DMS 273 (cell line): ENCODE measurements around the gene FARP2.
"Not testable (repeated sequence)": the region's sequence is repeated elsewhere in the genome, so short reads cannot be mapped to it uniquely, and the experiment has no call there.

ENCODE experiments used
- DNase-seq: peaks from one replicate; lab custom pipeline; 2025; ENCODE audit not compliant: unreplicated experiment; lab: John Stamatoyannopoulos, UW

Gene FARP2

DNA sequence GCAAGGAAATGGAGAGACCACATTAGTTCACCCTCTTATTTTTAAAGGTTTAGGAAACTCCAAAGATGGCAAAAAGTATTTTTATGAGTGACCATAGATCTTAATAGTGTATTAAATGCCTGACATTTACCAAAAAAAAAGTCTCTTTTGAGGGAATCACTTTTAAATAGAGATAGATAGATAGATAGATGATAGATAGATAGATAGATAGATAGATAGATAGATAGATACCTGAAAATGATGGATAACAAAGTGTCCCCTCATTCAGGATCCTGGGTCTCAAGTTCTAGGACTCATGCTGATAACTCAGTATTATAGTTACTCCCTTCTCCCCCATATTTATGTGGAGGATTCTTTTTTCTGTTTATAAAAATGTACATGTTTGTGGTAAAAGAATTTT, 52.8 kb downstream of the FARP2 start:
- DNase-seq = no peak

DNA sequence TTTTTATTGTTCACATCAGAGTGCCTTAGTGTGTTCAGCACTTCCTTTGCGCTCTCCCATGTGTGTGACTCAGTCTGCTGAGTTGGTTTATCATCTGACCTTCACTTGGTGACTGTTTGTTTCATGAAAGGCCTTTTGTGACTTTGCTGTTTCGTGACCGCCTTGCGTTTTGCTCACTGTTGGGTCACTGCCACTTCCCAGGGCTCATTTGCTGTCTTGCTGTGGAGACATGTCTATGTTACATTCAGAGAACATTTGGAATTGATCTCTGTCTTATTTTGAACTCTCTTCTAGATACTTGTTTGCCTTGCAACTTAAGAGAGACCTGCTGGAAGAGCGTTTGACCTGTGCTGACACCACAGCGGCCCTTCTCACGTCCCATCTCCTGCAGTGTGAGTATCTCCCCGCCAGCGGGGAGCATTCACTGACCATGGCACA, 54.7 kb downstream of the FARP2 start:
- no peak for DNase-seq

DNA sequence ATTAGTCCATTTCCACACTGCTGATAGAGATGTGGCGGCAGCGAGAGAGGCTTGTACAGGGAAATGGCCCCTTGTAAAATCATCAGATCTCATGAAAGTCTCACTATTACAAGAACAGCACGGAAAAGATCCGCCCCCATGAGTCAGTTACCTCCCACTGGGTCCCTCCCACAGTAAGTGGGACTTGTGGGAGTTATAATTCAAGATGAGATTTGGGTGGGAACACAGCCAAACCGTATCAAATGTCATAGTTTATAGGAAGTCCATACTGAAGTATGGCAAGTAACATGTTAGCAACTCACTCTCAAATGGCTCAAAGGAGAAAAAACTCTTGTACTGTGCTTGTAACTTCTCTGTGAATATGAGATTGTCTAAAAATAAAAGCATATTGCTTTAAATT, 56.1 kb downstream of the FARP2 start:
- peak; percentile 75 for DNase-seq

DNA sequence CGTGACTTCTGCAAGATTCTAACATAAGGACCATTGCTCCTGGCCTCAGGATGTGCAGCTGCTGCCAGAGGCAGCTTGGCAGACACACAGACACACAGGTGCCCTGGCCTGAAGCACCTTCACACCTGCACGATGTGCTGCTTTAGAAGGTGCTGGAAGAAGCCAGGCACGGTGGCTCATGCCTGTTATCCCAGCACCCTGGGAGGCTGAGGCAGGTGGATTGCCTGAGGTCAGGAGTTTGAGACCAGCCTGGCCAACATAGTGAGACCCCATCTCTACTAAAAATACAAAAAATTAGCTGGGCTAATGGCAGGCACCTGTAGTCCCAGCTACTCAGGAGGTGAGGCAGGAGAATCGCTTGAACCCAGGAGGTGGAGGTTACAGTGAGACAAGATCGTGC, 57.4 kb downstream of the FARP2 start:
- not testable (repeated sequence) for DNase-seq

DNA sequence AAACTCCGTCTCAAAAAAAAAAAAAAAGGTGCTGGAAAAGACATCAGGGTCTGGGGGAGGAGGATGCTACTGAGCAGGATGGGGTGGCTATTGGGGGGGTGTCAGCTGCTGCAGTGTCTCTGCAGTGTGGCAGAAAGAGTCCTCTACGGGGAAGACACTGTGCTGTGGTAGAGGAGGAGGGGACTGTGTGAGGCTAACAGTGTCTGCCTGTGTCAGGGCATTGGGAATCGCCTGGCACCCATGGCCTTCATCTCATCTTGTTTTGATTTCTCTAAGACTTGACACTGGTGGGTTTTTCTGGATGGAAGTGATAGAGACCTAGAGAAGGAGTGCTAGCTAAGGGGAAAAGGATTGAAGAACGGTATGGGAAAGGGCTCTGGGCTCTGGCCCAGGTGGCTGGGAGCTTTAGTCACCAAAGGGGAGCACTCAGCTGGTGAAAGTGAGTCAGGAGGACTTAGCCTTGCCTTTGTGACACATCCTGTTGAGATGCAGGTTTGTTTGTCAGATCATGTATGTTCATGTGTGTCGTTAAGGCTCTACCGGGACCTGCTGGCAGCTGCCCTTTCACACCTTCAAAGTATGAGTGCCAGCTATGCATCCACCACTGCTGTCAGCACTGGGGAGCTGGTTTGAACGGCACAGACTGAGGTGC, 58.0 kb downstream of the FARP2 start:
- no peak for DNase-seq

DNA sequence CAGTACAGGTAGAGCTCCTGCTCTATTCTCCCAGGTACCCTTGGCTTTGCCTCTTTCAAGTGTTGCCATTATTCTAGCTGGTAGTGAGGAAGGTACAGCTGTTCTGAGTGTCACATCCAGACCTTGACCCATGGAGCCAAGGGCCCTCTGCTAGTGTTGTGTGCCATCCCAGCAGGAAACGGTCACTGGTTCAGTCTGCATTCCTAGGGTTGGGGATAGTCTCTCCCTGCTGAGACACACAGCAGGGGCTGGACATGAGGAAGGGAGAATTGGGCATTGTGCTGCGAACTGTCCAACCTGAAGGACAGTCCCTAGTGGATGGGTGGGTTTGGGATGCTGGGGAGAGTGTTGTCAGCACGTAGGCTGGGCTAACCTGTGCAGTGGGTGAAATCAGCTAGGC, 59.1 kb downstream of the FARP2 start:
- DNase-seq = no peak

DNA sequence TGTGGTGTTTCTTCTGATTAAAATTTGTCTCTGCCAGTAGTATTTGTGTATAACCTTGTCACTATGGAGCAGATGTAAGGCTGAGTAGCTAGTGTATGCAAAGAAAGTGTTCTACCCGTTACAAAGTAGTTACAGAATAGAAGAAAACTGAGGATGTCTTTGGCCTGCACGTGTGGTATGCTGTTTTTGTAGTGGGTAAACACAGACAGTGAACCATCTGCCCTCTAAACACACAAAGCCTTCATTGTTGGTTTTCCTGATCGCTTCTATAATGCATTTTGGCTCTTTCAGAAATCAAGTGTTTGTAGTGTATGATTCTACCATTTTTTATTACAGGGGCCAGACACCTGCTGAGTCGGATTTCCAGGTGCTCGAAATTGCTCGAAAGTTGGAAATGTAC, 61.5 kb downstream of the FARP2 start:
- no peak for DNase-seq

DNA sequence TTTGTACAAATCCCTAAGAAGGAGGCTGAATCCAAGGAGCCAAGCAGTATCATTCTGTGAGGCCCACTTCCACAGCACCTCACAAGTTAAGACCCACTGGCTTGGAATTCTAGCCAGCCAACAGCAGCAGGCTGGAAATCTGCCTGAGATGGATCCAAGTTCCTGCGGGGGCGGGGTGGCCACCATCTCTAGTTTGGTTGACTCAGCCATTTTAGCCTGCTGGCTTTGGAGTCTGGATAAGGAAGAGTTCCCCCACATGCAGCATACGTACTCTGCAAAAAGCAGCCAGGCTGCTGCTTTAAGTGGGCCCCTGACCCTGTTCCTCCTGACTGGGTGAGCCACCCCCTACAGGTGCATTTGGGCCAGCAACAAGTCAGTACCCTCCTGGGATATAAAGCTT, 65.2 kb downstream of the FARP2 start:
- DNase-seq = no peak

DNA sequence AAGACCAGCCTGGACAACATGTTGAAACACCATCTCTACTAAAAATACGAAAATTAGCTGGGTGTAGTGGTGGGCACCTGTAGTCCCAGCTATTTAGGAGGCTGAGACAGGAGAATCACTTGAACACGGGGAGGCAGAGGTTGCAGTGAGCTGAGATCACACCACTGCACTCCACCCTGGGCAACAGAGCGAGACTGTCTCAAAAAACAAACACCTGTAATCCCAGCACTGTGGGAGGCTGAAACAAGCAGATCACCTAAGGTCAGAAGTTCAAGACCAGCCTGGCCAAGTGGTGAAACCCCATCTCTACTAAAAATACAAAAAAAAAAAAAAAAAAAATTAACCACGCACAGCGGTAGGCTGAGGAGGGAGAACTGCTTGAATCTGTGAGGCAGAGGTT, 65.9 kb downstream of the FARP2 start:
- not testable (repeated sequence) for DNase-seq

DNA sequence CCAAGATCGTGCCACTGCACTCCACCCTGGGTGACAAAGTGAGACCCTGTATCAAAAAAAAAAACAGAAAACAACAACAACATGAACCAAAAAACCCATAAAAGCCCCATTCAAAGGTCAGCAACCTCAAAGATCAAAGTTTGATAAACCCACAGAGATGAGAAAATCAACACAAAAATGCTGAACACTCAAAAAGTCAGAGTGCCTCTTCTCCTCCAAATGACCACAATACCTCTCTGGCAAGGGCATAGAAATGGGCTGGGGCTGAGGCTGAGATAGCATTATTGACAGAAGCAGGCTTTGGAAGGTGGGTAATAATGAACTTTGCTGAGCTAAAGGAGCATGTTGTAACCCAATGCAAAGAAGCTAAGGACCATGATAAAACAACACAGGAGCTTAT, 66.3 kb downstream of the FARP2 start:
- DNase-seq = no peak

DNA sequence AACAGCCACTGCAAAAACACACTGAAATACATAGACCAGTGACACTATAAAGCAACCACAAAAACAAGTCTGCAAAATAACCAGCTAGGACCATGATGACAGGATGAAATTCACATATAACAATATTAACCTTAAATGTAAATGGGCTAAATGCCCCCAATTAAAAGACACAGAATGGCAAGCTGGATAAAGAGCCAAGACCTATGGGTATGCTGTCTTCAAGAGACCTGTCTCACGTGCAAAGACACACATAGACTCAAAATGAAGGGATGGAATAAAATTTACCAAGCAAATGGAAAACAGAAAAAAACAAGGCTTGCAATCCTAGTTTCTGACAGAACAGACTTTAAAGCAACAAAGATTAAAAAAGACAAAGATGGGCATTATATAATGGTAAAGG, 67.4 kb downstream of the FARP2 start:
- DNase-seq = not testable (repeated sequence)

DNA sequence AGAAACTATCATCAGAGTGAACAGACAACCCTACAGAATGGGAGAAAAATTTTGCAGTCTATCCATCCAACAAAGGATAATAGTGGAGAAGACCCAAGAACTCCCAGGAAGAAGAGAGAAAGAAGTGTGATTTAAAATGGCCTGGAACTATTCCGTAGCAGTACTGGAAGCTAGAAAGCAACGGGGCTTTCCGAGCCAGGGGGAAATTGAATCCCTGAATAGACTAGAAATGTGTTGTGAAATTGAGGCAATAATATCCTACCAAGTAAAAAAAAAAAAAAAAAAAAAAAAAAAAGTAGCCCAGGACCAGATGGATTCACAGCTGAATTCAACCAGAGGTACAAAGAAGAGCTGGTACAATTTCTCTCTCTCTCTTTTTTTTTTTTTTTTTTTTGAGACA, 69.3 kb downstream of the FARP2 start:
- DNase-seq = no peak

DNA sequence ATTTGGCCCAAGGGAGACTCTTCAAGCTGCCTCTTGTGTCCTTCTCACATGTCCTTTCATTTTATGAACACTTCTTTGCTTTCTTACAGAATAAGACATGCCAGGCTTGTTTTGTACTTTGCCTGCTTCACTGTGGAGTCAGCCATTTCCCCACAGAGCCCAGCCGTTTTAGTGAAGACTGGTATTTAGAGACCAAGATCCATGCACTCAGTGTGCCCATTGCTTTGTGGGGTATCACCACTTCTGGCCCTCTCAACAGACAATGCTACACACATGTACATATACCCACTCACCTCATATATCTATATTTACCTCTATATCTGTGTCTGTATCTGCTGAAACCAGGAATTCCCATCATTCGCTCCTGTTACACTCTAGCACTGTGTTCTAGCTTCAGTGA, 74.1 kb downstream of the FARP2 start:
- DNase-seq = no peak

DNA sequence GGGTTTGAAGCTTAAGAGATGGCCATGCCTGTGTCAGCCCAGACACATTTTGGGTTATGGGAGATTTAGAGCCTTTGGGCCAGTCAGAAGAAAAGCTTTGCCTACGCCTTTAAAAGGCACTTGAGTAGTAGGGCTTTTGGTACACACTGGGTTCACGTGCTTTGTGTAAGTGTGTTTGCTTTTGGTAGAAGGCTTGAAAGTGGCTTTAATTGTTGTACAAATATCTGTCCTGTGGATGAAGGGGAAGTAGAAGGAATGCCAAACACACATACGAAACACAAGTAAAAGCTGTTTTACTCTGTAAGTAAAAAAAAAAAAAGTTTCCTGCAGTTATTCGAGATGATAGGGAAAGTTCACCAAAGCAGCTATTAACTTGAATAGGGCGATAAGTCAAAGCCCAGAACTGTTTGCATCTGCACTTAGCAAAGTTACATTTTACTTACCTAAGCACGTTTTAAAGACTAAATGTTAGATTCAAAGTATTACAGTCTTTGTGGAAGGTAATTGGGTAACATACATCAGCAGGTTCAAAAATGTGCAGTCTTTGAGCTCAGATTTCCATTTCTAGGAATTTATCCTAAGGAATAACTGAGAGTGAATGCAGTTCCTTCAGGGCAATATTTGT, 76.9 kb downstream of the FARP2 start:
- no peak for DNase-seq

DNA sequence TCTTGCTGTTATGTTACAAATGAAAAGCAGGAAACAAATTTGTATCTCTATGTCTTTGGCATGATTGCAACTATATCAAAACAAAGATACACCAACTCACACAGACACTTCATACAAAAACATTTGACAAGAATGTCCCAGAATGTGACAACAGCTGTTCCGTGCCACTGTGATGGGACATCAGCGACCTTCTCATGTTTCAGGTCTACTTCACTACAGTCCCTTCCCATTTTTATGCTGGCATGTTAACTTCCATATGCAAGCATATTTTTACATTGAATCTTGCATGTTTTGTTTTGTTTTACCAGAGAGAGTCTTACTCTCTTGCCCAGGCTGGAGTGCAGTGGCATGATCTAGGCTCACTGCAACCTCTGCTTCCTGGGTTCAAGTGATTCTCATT, 81.1 kb downstream of the FARP2 start:
- no peak for DNase-seq

DNA sequence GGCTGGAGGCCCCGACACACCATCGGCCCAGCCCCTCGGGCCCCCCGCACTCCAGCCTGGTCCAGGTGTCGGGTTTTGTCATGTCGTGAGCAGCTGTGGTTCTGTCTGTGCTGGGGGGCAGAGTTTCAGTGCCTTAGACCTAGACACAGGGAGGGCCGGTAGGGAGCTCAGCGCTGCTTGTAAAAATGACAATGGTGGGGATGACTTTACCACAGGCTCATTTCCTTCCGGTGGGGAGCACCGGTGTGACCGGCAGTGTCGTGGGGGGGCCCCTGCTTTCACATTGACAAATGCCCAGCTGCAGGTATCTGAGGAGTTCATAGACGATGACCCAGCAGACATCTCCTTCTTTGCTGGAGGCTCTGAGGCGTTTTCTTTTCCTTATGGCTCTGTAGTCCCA, 85.4 kb downstream of the FARP2 start:
- DNase-seq = no peak

DNA sequence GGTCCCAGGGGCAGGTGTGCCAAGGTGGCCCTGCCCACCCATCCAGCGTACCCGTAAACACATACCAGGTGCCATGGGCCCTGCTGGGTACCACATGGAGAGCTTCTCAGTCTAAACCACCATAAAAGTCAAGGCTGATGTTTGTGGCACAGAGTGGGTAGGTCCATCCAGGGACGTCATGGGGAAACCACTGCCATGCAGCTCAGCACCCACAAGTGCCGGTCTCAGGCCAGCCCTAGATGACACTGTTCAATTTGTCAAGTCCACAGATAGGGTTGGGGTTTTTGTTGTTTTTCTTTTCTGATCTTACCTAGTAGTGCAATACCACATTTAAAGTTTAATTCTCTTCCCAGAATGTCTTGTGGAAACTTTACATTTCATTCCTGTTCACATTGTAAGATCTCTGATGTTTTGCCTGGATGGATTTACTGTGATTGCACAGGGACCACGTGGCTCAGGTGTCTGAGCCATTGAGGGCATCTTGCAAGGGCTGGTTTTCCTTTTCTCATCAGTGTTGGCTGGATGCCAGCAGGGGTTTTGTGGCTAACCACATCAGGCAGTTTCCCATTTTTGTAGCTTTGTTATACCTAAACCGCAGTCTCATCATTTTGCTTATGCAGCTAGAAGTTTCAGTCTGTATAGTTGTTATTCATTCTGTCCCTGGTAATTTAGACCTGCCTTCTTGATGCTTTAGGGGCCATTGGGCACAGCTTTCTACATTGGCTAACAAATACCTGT, 87.6 kb downstream of the FARP2 start:
- peak; percentile 21 for DNase-seq

DNA sequence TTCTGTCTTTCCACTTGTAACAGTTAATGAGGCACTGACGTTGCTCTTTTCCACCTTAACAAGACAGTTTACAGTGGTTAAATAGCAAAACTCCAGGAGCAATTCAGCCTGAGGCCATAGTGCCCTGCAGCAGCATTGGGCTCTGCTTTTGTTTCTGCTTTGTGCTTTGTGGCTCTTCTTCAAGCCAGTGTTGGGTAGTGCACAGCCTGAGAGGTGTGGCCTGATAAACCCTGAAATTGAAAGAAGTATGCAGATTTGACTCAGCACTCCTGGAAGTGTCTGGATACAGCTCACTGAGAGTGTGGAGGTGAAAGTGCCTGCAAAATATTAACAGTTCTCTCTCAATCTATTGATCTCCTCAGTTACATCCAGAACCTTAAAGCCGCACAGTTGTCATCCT, 89.3 kb downstream of the FARP2 start:
- no peak for DNase-seq

DNA sequence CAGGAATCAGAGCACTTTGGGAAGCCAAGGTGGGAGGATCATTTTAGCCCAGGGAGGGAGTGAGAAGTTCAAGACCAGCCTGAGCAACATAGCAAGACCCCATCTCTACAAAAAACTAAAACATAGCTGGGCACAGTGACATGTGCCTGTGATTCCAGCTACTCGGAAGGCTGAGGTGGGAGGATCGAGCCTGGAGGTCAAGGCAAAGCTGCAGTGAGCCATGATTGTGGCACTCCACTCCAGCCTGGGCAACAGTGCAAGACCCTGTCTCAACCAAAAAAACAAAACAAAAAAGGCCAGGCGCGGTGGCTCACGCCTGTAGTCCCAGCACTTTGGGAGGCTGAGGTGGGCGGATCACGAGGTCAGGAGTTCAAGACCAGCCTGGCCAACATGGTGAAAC, 94.0 kb downstream of the FARP2 start:
- DNase-seq = not testable (repeated sequence)

DNA sequence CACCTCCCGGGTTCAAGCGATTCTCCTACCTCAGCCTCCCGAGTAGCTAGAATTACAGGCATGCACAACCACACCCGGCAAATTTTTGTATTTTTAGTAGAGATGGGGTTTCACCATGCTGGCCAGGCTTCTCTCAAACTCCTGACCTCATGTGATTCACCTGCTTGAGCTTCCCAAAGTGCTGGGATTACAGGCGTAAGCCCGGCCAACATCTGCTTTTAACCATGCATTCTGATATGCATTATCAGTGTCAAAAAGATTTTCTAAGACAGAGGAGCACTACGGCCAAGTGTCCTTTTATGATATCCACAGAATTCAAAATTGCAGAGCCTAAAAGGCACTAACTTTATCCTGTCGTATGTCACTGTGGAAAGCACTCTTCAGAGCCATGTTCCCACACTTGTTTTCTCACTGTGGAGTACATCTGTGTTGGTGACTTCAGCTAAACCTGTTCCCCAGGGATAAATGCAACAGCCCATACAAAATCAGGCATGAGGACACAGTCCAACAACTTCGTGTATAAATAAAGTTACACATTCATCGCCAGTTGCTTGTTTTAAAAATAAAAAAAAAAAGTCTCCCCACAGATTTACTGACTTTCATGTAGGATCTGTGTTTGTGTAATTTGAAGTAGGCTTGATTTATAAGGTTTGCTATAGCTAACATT, 95.9 kb downstream of the FARP2 start:
- DNase-seq = no peak

DNA sequence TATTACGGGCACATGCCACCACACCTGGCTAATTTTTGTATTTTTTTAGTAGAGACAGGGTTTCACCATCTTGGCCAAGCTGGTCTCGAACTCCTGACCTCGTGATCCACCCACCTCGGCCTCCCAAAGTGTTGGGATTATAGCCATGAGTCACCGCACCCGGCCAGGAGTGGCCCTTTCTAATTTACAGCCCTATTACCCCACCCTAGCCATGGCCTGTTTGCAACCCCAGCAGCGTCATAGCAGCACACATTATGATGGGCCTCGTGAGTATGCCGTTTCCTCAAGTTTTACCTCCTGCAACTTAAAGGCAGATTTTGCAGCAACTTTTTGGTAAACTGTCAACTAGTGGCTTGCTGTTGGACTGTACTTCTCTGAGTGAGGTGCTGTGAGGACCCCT, 97.8 kb downstream of the FARP2 start:
- not testable (repeated sequence) for DNase-seq
